ENCODE data around the gene TTC33.
"Not testable (repeated sequence)": the region's sequence is repeated elsewhere in the genome, so short reads cannot be mapped to it uniquely, and the experiment has no call there.

TTC33 gene

GRCh38 chr5:40672425-40672824 lies 83.3 kb downstream of the TTC33 start:
- no peaks in the 10 kb centered on the region for H3K27me3 Mint-ChIP-seq
- no peaks in the 10 kb centered on the region for H3K36me3 Mint-ChIP-seq
- H3K9me3 Mint-ChIP-seq (ENCODE audit: low read depth): no peaks in the 10 kb centered on the region
- H3K4me3 Mint-ChIP-seq: no peak overlapping the region
- H3K27ac Mint-ChIP-seq: peak overlapping the region; percentile 54
- H3K4me1 Mint-ChIP-seq (ENCODE audit: low read depth): peaks cover 80% of the 10 kb centered on the region

GRCh38 chr5:40669606-40670390 lies 86.0 kb downstream of the TTC33 start:
- Mint-ChIP-seq H3K4me1 (ENCODE audit: low read depth) (peaks cover 58% of the 10 kb centered on the region), H3K27ac (peak overlapping the region; percentile 62), H3K27me3 (no peaks in the 10 kb centered on the region), H3K4me3 (no peak overlapping the region), H3K9me3 (ENCODE audit: low read depth) (no peaks in the 10 kb centered on the region), H3K36me3 (no peaks in the 10 kb centered on the region)

- H3K27ac Mint-ChIP-seq: peak overlapping the region; percentile 58
- no peak overlapping the region for H3K4me3 Mint-ChIP-seq
- H3K9me3 Mint-ChIP-seq (ENCODE audit: low read depth): no peaks in the 10 kb centered on the region
- H3K4me1 Mint-ChIP-seq (ENCODE audit: low read depth): peaks cover 34% of the 10 kb centered on the region
- no peaks in the 10 kb centered on the region for H3K27me3 Mint-ChIP-seq
- H3K36me3 Mint-ChIP-seq: no peaks in the 10 kb centered on the region
Observed at GRCh38 chr5:40667161-40667663, 88.5 kb downstream of the TTC33 start.

GRCh38 chr5:40666657-40667056 lies 89.1 kb downstream of the TTC33 start:
- no peaks in the 10 kb centered on the region for H3K36me3 Mint-ChIP-seq
- peaks cover 31% of the 10 kb centered on the region for H3K4me1 Mint-ChIP-seq (ENCODE audit: low read depth)
- no peak overlapping the region for H3K27ac Mint-ChIP-seq
- no peak overlapping the region for H3K4me3 Mint-ChIP-seq
- H3K27me3 Mint-ChIP-seq: no peaks in the 10 kb centered on the region
- H3K9me3 Mint-ChIP-seq (ENCODE audit: low read depth): no peaks in the 10 kb centered on the region

- H3K27ac Mint-ChIP-seq: no peak overlapping the region
- no peaks in the 10 kb centered on the region for H3K9me3 Mint-ChIP-seq (ENCODE audit: low read depth)
- H3K4me1 Mint-ChIP-seq (ENCODE audit: low read depth): peaks cover 23% of the 10 kb centered on the region
- H3K36me3 Mint-ChIP-seq: no peaks in the 10 kb centered on the region
- no peak overlapping the region for H3K4me3 Mint-ChIP-seq
- no peaks in the 10 kb centered on the region for H3K27me3 Mint-ChIP-seq
Observed at GRCh38 chr5:40665635-40666298, 90.0 kb downstream of the TTC33 start.

- Mint-ChIP-seq H3K9me3 (ENCODE audit: low read depth) (peaks cover 3% of the 10 kb centered on the region), H3K4me3 (no peak overlapping the region), H3K27ac (no peak overlapping the region), H3K36me3 (peaks cover 3% of the 10 kb centered on the region), H3K27me3 (no peaks in the 10 kb centered on the region), H3K4me1 (ENCODE audit: low read depth) (peaks cover 23% of the 10 kb centered on the region)
Observed at GRCh38 chr5:40660751-40661150, 95.0 kb downstream of the TTC33 start.

GRCh38 chr5:40656766-40657165 lies 99.0 kb downstream of the TTC33 start:
- Mint-ChIP-seq H3K27ac (no peak overlapping the region), H3K4me1 (ENCODE audit: low read depth) (peaks cover 62% of the 10 kb centered on the region), H3K27me3 (no peaks in the 10 kb centered on the region), H3K9me3 (ENCODE audit: low read depth) (peaks cover 3% of the 10 kb centered on the region), H3K36me3 (peaks cover 3% of the 10 kb centered on the region), H3K4me3 (no peak overlapping the region)

GRCh38 chr5:40656091-40656490 lies 99.7 kb downstream of the TTC33 start:
- H3K4me3 Mint-ChIP-seq; H3K27me3 Mint-ChIP-seq; H3K9me3 Mint-ChIP-seq (ENCODE audit: low read depth); H3K27ac Mint-ChIP-seq; H3K36me3 Mint-ChIP-seq: not testable (repeated sequence)
- peaks cover 62% of the 10 kb centered on the region for H3K4me1 Mint-ChIP-seq (ENCODE audit: low read depth)

GRCh38 chr5:40655138-40655537 lies 100.6 kb downstream of the TTC33 start:
- Mint-ChIP-seq H3K9me3 (ENCODE audit: low read depth) (peaks cover 3% of the 10 kb centered on the region), H3K27ac (peak overlapping the region; percentile 89), H3K36me3 (peaks cover 3% of the 10 kb centered on the region), H3K4me1 (ENCODE audit: low read depth) (peaks cover 67% of the 10 kb centered on the region), H3K4me3 (peak overlapping the region; percentile 60), H3K27me3 (no peaks in the 10 kb centered on the region)

- Mint-ChIP-seq H3K27me3 (no peaks in the 10 kb centered on the region), H3K4me1 (ENCODE audit: low read depth) (peaks cover 73% of the 10 kb centered on the region), H3K9me3 (ENCODE audit: low read depth) (peaks cover 3% of the 10 kb centered on the region), H3K36me3 (peaks cover 3% of the 10 kb centered on the region), H3K27ac (peak overlapping the region; percentile 89), H3K4me3 (peak overlapping the region; percentile 80)
Observed at GRCh38 chr5:40654377-40654991, 101.3 kb downstream of the TTC33 start.

- Mint-ChIP-seq H3K4me3 (peak overlapping the region; percentile 80), H3K36me3 (peaks cover 3% of the 10 kb centered on the region), H3K4me1 (ENCODE audit: low read depth) (peaks cover 75% of the 10 kb centered on the region), H3K27me3 (no peaks in the 10 kb centered on the region), H3K27ac (peak overlapping the region; percentile 89), H3K9me3 (ENCODE audit: low read depth) (peaks cover 3% of the 10 kb centered on the region)
Observed at GRCh38 chr5:40653221-40654022, 102.3 kb downstream of the TTC33 start.

- H3K36me3 Mint-ChIP-seq: peaks cover 3% of the 10 kb centered on the region
Observed at GRCh38 chr5:40652441-40653220, 103.1 kb downstream of the TTC33 start.

GRCh38 chr5:40651201-40651600 lies 104.6 kb downstream of the TTC33 start:
- no peaks in the 10 kb centered on the region for H3K36me3 Mint-ChIP-seq
- H3K9me3 Mint-ChIP-seq (ENCODE audit: low read depth): no peaks in the 10 kb centered on the region
- H3K27me3 Mint-ChIP-seq: no peaks in the 10 kb centered on the region
- no peak overlapping the region for H3K4me3 Mint-ChIP-seq
- peaks cover 65% of the 10 kb centered on the region for H3K4me1 Mint-ChIP-seq (ENCODE audit: low read depth)
- no peak overlapping the region for H3K27ac Mint-ChIP-seq

More at GRCh38 chr5:40652441-40653220, 103.1 kb downstream of the TTC33 start:
- peaks cover 72% of the 10 kb centered on the region for H3K4me1 Mint-ChIP-seq (ENCODE audit: low read depth)
- no peaks in the 10 kb centered on the region for H3K27me3 Mint-ChIP-seq
- H3K4me3 Mint-ChIP-seq: peak overlapping the region; percentile 48
- peak overlapping the region; percentile 89 for H3K27ac Mint-ChIP-seq
- peaks cover 3% of the 10 kb centered on the region for H3K9me3 Mint-ChIP-seq (ENCODE audit: low read depth)

- Mint-ChIP-seq H3K27me3 (no peaks in the 10 kb centered on the region), H3K36me3 (no peaks in the 10 kb centered on the region), H3K4me1 (ENCODE audit: low read depth) (peaks cover 50% of the 10 kb centered on the region), H3K9me3 (ENCODE audit: low read depth) (no peaks in the 10 kb centered on the region), H3K27ac (peak overlapping the region; percentile 71), H3K4me3 (no peak overlapping the region)
Observed at GRCh38 chr5:40649463-40650030, 106.2 kb downstream of the TTC33 start.

Data from activated naive CD8-positive, alpha-beta T cell (primary cell).